Measurements from ENCODE around the gene CDH22.
A peak's percentile ranks its signal among the peaks of the same experiment; 100 is the strongest.

The CDH22 gene

GRCh38 chr20:46230801-46231282 is 77.5 kb downstream of the CDH22 start:
- DNase-seq = no peak

- no peak for DNase-seq
Observed at GRCh38 chr20:46230106-46230491, 78.2 kb downstream of the CDH22 start.

GRCh38 chr20:46229478-46230105 is 78.7 kb downstream of the CDH22 start:
- no peak for DNase-seq

GRCh38 chr20:46228670-46229069 is 79.6 kb downstream of the CDH22 start:
- no peak for DNase-seq

- DNase-seq = no peak
Observed at GRCh38 chr20:46227272-46227767, 81.0 kb downstream of the CDH22 start.

- no peak for DNase-seq
Observed at GRCh38 chr20:46226602-46227001, 81.7 kb downstream of the CDH22 start.

GRCh38 chr20:46222521-46223007 is 85.7 kb downstream of the CDH22 start:
- DNase-seq = no peak

GRCh38 chr20:46221256-46221833 is 87.0 kb downstream of the CDH22 start:
- DNase-seq = no peak

- peak; percentile 79 for DNase-seq
Observed at GRCh38 chr20:46220455-46221207, 87.7 kb downstream of the CDH22 start.

- no peak for DNase-seq
Observed at GRCh38 chr20:46219920-46220319, 88.4 kb downstream of the CDH22 start.

GRCh38 chr20:46219190-46219589 is 89.1 kb downstream of the CDH22 start:
- DNase-seq = no peak

GRCh38 chr20:46218656-46219055 is 89.6 kb downstream of the CDH22 start:
- DNase-seq = no peak

- no peak for DNase-seq
Observed at GRCh38 chr20:46217583-46217982, 90.7 kb downstream of the CDH22 start.

GRCh38 chr20:46216770-46217464 is 91.4 kb downstream of the CDH22 start:
- no peak for DNase-seq

GRCh38 chr20:46215913-46216707 is 92.2 kb downstream of the CDH22 start:
- no peak for DNase-seq

GRCh38 chr20:46214824-46215488 is 93.3 kb downstream of the CDH22 start:
- DNase-seq = no peak

GRCh38 chr20:46213946-46214823 is 94.1 kb downstream of the CDH22 start:
- no peak for DNase-seq

- no peak for DNase-seq
Observed at GRCh38 chr20:46212876-46213275, 95.4 kb downstream of the CDH22 start.

- no peak for DNase-seq
Observed at GRCh38 chr20:46212252-46212651, 96.0 kb downstream of the CDH22 start.

GRCh38 chr20:46211331-46211722 is 97.0 kb downstream of the CDH22 start:
- DNase-seq = no peak

All from SHP77 treated with DMSO at 0.1 percent for 48 hours (cell line).